Gastrocnemius medialis (tissue), 4 donors: ENCODE measurements around the gene VAC14. TPM values are rescaled to one million over a fixed set of nuclear protein-coding genes. Genes with fewer than 3 reads are reported as not detected.

Experiments used
- ATAC-seq, 2 donors: fragments of 150-250 bp; one replicate each; pipeline ENCODE4 v1.9.1; 2016
- DNase-seq, 2 donors: peaks; one replicate each; pipeline ENCODE4 v3.0.0-alpha.2; 2019
- H3K27ac ChIP-seq, 4 donors: fragments of 200-600 bp; sonication (generic); 1 replicate in 1 of 4; 2 replicates in 3 of 4; pipeline ENCODE4 v1.5.1; 2016 to 2018; ENCODE audit warnings: mild to moderate bottlenecking in 2 of 4, moderate library complexity in 1 of 4
- H3K27me3 ChIP-seq, 3 donors: fragments of 200-600 bp; sonication (generic) in 2 of 3; 1 replicate in 1 of 3; 2 replicates in 2 of 3; pipeline versions ENCODE4 v1.5.1 to v1.6.0; 2016 to 2019; ENCODE audit warnings: mild to moderate bottlenecking in 1 of 3, moderate library complexity in 1 of 3
- H3K36me3 ChIP-seq, 2 donors: fragments of 200-600 bp; sonication (generic) in 1 of 2; one replicate each; pipeline ENCODE4 v1.5.1; 2017 to 2018
- H3K4me1 ChIP-seq, 2 donors: fragments of 200-600 bp; sonication (generic) in 1 of 2; one replicate each; pipeline ENCODE4 v1.5.1; 2016 to 2017; ENCODE audit warnings: mild to moderate bottlenecking in 2 of 2
- H3K4me3 ChIP-seq, 4 donors: fragments of 200-600 bp; sonication (generic) in 3 of 4; 1 replicate in 1 of 4; 2 replicates in 3 of 4; pipeline ENCODE4 v1.5.1; 2016 to 2019; ENCODE audit warnings: mild to moderate bottlenecking in 2 of 4
- H3K9me3 ChIP-seq, 3 donors: fragments of 200-600 bp; sonication (generic) in 2 of 3; 1 replicate in 1 of 3; 2 replicates in 2 of 3; pipeline ENCODE4 v1.5.1; 2016 to 2019
- CTCF ChIP-seq, 5 experiments: fragments of 450-650 bp in 3 of 5; fragments of 200-600 bp in 2 of 5; sonication (generic) in 2 of 5; IDR thresholded peaks in 4 of 5; conservative IDR thresholded peaks in 1 of 5; 1 replicate in 4 of 5; 2 replicates in 1 of 5; pipeline ENCODE4 v1.5.1; 2016 to 2019; ENCODE audit warnings: antibody characterized with exemption in 5 of 5, mild to moderate bottlenecking in 3 of 5, moderate library complexity in 3 of 5
- POLR2A ChIP-seq, 2 donors: fragments of 450-650 bp; IDR thresholded peaks; one replicate each; pipeline ENCODE4 v1.6.1; 2017; ENCODE audit warnings: antibody characterized with exemption in 2 of 2, mild to moderate bottlenecking in 2 of 2, moderate library complexity in 2 of 2
- in situ Hi-C, 4 donors: fragments of 200-750 bp; cut with MboI; loops; one replicate each; pipeline versions ENCODE4 v1.15.0 to v1.8.0; 2017; ENCODE audit warnings: low sequenced_read_pairs in 4 of 4
- intact Hi-C: fragments of 100-400 bp; cut with DNase I; formaldehyde crosslinking; loops from one replicate; pipeline ENCODE4 v1.15.1; 2023; ENCODE audit warnings: low total_unique reads
- total RNA-seq, 4 donors: library from RNA; depleted of rRNA; stranded (reverse); fragments of >200 nt; gene quantifications; one replicate each; pipeline versions ENCODE4 v1.1.0 to v1.2.3, GENCODE V29; 2016

Gene VAC14
- total RNA-seq, 4 donors from 2014 or later: 19.8 to 30.9 (median 27.0) TPM

- no peak for ATAC-seq
- Histone ChIP-seq H3K4me3 (no peak overlapping the region), H3K9me3 (no peaks in the 10 kb centered on the region), H3K4me1 (peaks cover 41 to 54% of the 10 kb centered on the region in 2 donors), H3K27ac (no peak overlapping the region), H3K27me3 (no peaks in the 10 kb centered on the region), H3K36me3 (no peaks in the 10 kb centered on the region)
- in situ Hi-C loops (no loop called here), intact Hi-C loops (no loop called here)
- TF ChIP-seq CTCF (IDR thresholded peaks at IDR 0.05 in 4 of 5, conservative IDR thresholded peaks at IDR 0.05 in 1 of 5) (no peak), POLR2A (IDR thresholded peaks at IDR 0.05) (no peak)
- DNase-seq: no peak
Measured at GRCh38 chr16:70740174-70740913, 60.6 kb downstream of the VAC14 start.

- Histone ChIP-seq H3K9me3 (no peaks in the 10 kb centered on the region), H3K4me3 (no peak overlapping the region), H3K4me1 (peaks cover 48 to 55% of the 10 kb centered on the region in 2 donors), H3K27ac (peak overlapping the region in 1 of 4 donors; percentile 91), H3K27me3 (no peaks in the 10 kb centered on the region), H3K36me3 (no peaks in the 10 kb centered on the region)
- DNase-seq: no peak
- in situ Hi-C loops: loop anchor here in 1 of 4 donors (10.0 kb wide), 1 partner anchor 55 kb away; the partner anchor contains the start of gene MTSS2
- no peak for ATAC-seq
- TF ChIP-seq POLR2A (IDR thresholded peaks at IDR 0.05): no peak
- no peak for TF ChIP-seq CTCF (IDR thresholded peaks at IDR 0.05 in 4 of 5, conservative IDR thresholded peaks at IDR 0.05 in 1 of 5)
- intact Hi-C loops: no loop called here
Measured at GRCh38 chr16:70739389-70739788, 61.6 kb downstream of the VAC14 start.

- Histone ChIP-seq H3K36me3 (no peaks in the 10 kb centered on the region), H3K4me1 (peaks cover 39 to 45% of the 10 kb centered on the region in 2 donors), H3K4me3 (peak overlapping the region in 1 of 4 donors; percentile 6), H3K27ac (peak overlapping the region; percentile 86 to 91 (median 90)), H3K9me3 (no peaks in the 10 kb centered on the region), H3K27me3 (no peaks in the 10 kb centered on the region)
- ATAC-seq (peak; percentile 79 to 84), DNase-seq (peak; percentile 81 to 93)
- in situ Hi-C loops: loop anchor here in 1 of 4 donors (10.0 kb wide), 1 partner anchor 54 kb away; the partner anchor contains the start of gene MTSS2
- intact Hi-C loops: loop anchor here (1.0 kb wide), 2 partner anchors 23 to 51 kb away; no protein-coding TSS in a partner anchor
- peak; percentile 80 to 96 (median 94) for TF ChIP-seq CTCF (IDR thresholded peaks at IDR 0.05 in 4 of 5, conservative IDR thresholded peaks at IDR 0.05 in 1 of 5)
- no peak for TF ChIP-seq POLR2A (IDR thresholded peaks at IDR 0.05)
Measured at GRCh38 chr16:70738083-70738977, 62.6 kb downstream of the VAC14 start.

GRCh38 chr16:70737377-70738082, 63.4 kb downstream of the VAC14 start:
- Histone ChIP-seq H3K27me3 (no peaks in the 10 kb centered on the region), H3K9me3 (no peaks in the 10 kb centered on the region), H3K36me3 (no peaks in the 10 kb centered on the region), H3K27ac (peak overlapping the region; percentile 86 to 91 (median 90)), H3K4me3 (peak overlapping the region in 2 of 4 donors; percentile 5 to 34), H3K4me1 (peaks cover 39 to 45% of the 10 kb centered on the region in 2 donors)
- intact Hi-C loops: loop anchor here (1.0 kb wide), 2 partner anchors 22 to 50 kb away; no protein-coding TSS in a partner anchor
- ATAC-seq: peak; percentile 77 to 89
- in situ Hi-C loops: loop anchor here in 1 of 4 donors (10.0 kb wide), 1 partner anchor 53 kb away; the partner anchor contains the start of gene MTSS2
- TF ChIP-seq POLR2A (IDR thresholded peaks at IDR 0.05): peak; percentile 51 to 69
- TF ChIP-seq CTCF (IDR thresholded peaks at IDR 0.05 in 4 of 5, conservative IDR thresholded peaks at IDR 0.05 in 1 of 5): no peak
- peak; percentile 77 to 83 for DNase-seq
